Astrocyte (in vitro differentiated cells and primary cell): ENCODE results near the gene PARP1.

ENCODE experiments used
- CTCF ChIP-seq: IDR thresholded peaks from 2 replicates; pipeline ENCODE4 v1.5.1; 2011; ENCODE audit warnings: low read depth, mild to moderate bottlenecking, inconsistent platforms, low read length, moderate library complexity; ENCODE audit not compliant: insufficient read depth
- EZH2 ChIP-seq: IDR thresholded peaks from 2 replicates; pipeline ENCODE4 v1.6.1; 2012; ENCODE audit warnings: mild to moderate bottlenecking, low read length, inconsistent platforms; ENCODE audit not compliant: insufficient read depth

- TF ChIP-seq CTCF (no peak), EZH2 (no peak)
Measured at GRCh38 chr1:226401355-226402303, 6.3 kb downstream of the PARP1 start.
